ENCODE results near the gene ATP11A. TPM values are rescaled to one million over a fixed set of nuclear protein-coding genes. Genes with fewer than 3 reads are reported as not detected.

ATP11A gene
- total and polyA plus RNA-seq, 10 of the 15 experiments (the other 5 are each of a cell fraction or from before 2014, with no cell fraction given) = 1.4 to 69.6 (median 14.4) TPM

- Histone ChIP-seq H3K9me3 (replicated peaks; ENCODE audit: control insufficient read depth, insufficient read depth, low read length) (no peaks in the 10 kb centered on the region), H4K20me1 (ENCODE audit: control insufficient read depth, insufficient read depth) (no peaks in the 10 kb centered on the region), H3K9ac (ENCODE audit: control insufficient read depth, insufficient read depth, low read length) (no peak overlapping the region), H3K79me2 (ENCODE audit: control insufficient read depth, insufficient read depth, low read length) (no peaks in the 10 kb centered on the region), H3K4me3 (no peak overlapping the region), H3K36me3 (ENCODE audit: control insufficient read depth in 2 of 2, insufficient read depth in 2 of 2, low read length in 1 of 2) (no peaks in the 10 kb centered on the region; a peak in 2 of 4 replicates), H3K27me3 (replicated peaks in 1 of 2; ENCODE audit: control insufficient read depth in 2 of 2, insufficient read depth in 2 of 2, low read length in 1 of 2) (no peaks in the 10 kb centered on the region), H3K27ac (ENCODE audit: control insufficient read depth, insufficient read depth) (no peak overlapping the region), H3K4me2 (ENCODE audit: control insufficient read depth, insufficient read depth) (no peak overlapping the region), H2AFZ (ENCODE audit: control insufficient read depth, low read depth, low read length) (no peak overlapping the region), H3K4me1 (ENCODE audit: control insufficient read depth, insufficient read depth, low read length) (no peaks in the 10 kb centered on the region)
- 94% methylated on average over 24 of the region's 24 CpGs for WGBS (ENCODE audit: insufficient coverage, insufficient replicate concordance, low lambda C conversion rate, missing lambda C conversion rate)
- SMC1A ChIA-PET (ENCODE audit: uncharacterized antibody, unreplicated experiment) = no interaction called here
- no TSS peak for BruUV-seq (replicated peaks)
- ATAC-seq (no peak), DNase-seq (ENCODE audit: low read depth, low spot score) (no peak), FAIRE-seq (no peak)
- TF ChIP-seq POU2F2 (IDR thresholded peaks at IDR 0.05; ENCODE audit: borderline replicate concordance, low read depth, low read length) (no peak), SMARCA5 (IDR thresholded peaks at IDR 0.05) (no peak), PKNOX1 (IDR thresholded peaks at IDR 0.05) (no peak), KDM1A (IDR thresholded peaks at IDR 0.05; ENCODE audit: borderline replicate concordance) (no peak), GABPA (IDR thresholded peaks at IDR 0.05; ENCODE audit: low read depth) (no peak), SREBF1 (IDR thresholded peaks at IDR 0.05; ENCODE audit: low read length) (no peak), NR2C1 (IDR thresholded peaks at IDR 0.05) (no peak), SPI1 (IDR thresholded peaks at IDR 0.05; ENCODE audit: borderline replicate concordance, insufficient read depth, low read depth, low read length) (no peak), TARDBP (IDR thresholded peaks at IDR 0.05; ENCODE audit: borderline replicate concordance) (no peak), IRF4 (IDR thresholded peaks at IDR 0.05; ENCODE audit: low read depth, low read length) (no peak), BCL11A (IDR thresholded peaks at IDR 0.05; ENCODE audit: low read depth, low read length) (no peak), IKZF2 (IDR thresholded peaks at IDR 0.05) (no peak), REST (IDR thresholded peaks at IDR 0.05; ENCODE audit: low read depth, low read length) (no peak), BACH1 (IDR thresholded peaks at IDR 0.05; ENCODE audit: borderline replicate concordance) (no peak), MTA3 (IDR thresholded peaks at IDR 0.05; ENCODE audit: borderline replicate concordance, low read length) (no peak), ETV6 (conservative IDR thresholded peaks at IDR 0.05 in 1 of 2, IDR thresholded peaks at IDR 0.05 in 1 of 2; ENCODE audit: borderline replicate concordance in 1 of 2, low read depth in 1 of 2) (no peak)
- in situ Hi-C loops (cut with MboI) = no loop called here
- CTCF ChIA-PET = no interaction called here
- RAD21 ChIA-PET (ENCODE audit: unreplicated experiment) = no interaction called here
- intact Hi-C loops (cut with micrococcal nuclease; ENCODE audit: unreplicated experiment) = no loop called here
- POLR2A ChIA-PET = no interaction called here
These were observed 193.6 kb downstream of the ATP11A start for GRCh38 chr13:112883241-112883945.

Data from GM12878 (cell line).